ENCODE data around the gene KLF14.
"Not testable (repeated sequence)": the region's sequence is repeated elsewhere in the genome, so short reads cannot be mapped to it uniquely, and the experiment has no call there.

KLF14 gene

GRCh38 chr7:130695840-130696239, 38.2 kb downstream of the KLF14 start:
- Histone ChIP-seq H3K9me3 (ENCODE audit: insufficient read depth, low read depth, low read length) (no peaks in the 10 kb centered on the region), H4K20me1 (ENCODE audit: insufficient read depth, low read length, poor library complexity, severe bottlenecking) (no peaks in the 10 kb centered on the region), H3K4me1 (ENCODE audit: insufficient read depth, low read length, poor library complexity, severe bottlenecking) (no peaks in the 10 kb centered on the region), H3K4me2 (ENCODE audit: low read depth, low read length, poor library complexity, severe bottlenecking) (no peak overlapping the region), H3K9me2 (replicated peaks; ENCODE audit: low read depth, low read length) (no peaks in the 10 kb centered on the region), H3F3A (ENCODE audit: low read depth) (no peaks in the 10 kb centered on the region), H3K79me2 (ENCODE audit: insufficient read depth, low read length) (no peaks in the 10 kb centered on the region), H3K4me3 (ENCODE audit: low read length, poor library complexity, severe bottlenecking) (no peak overlapping the region), H3K9ac (ENCODE audit: low read depth, low read length, poor library complexity, severe bottlenecking) (no peak overlapping the region), H2AFZ (ENCODE audit: low read length) (no peak overlapping the region), H3K27me3 (ENCODE audit: insufficient read depth, low read length, poor library complexity, severe bottlenecking) (no peaks in the 10 kb centered on the region), H3K36me3 (ENCODE audit: insufficient read depth, low read length) (no peaks in the 10 kb centered on the region)
- TF ChIP-seq EZH2phosphoT487 (IDR thresholded peaks at IDR 0.05; ENCODE audit: borderline replicate concordance), result no peak
- TF ChIP-seq, protein P1, sequence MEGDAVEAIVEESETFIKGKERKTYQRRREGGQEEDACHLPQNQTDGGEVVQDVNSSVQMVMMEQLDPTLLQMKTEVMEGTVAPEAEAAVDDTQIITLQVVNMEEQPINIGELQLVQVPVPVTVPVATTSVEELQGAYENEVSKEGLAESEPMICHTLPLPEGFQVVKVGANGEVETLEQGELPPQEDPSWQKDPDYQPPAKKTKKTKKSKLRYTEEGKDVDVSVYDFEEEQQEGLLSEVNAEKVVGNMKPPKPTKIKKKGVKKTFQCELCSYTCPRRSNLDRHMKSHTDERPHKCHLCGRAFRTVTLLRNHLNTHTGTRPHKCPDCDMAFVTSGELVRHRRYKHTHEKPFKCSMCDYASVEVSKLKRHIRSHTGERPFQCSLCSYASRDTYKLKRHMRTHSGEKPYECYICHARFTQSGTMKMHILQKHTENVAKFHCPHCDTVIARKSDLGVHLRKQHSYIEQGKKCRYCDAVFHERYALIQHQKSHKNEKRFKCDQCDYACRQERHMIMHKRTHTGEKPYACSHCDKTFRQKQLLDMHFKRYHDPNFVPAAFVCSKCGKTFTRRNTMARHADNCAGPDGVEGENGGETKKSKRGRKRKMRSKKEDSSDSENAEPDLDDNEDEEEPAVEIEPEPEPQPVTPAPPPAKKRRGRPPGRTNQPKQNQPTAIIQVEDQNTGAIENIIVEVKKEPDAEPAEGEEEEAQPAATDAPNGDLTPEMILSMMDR (conservative IDR thresholded peaks at IDR 0.05; ENCODE audit: low read length), result peak; percentile 81

DNA sequence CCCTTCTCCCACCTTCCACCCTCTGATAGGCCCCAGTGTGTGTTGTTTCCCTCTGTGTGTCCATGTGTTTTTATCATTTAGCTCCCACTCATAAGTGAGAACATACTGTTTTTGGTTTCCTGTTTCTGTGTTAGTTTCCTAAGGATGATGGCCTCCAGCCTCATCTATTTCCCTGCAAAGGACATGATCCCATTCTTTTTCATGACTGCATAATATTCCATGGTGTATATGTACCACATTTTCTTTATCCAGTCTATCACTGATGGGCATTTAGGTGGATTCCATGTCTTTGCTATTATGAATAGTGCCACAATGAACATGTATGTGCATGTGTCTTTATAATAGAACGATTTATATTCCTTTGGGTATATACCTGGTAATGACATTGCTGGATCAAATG, 41.6 kb downstream of the KLF14 start:
- H3K79me2 ChIP-seq (ENCODE audit: insufficient read depth, low read length); H3F3A ChIP-seq (ENCODE audit: low read depth); H4K20me1 ChIP-seq (ENCODE audit: insufficient read depth, low read length, poor library complexity, severe bottlenecking); H3K4me3 ChIP-seq (ENCODE audit: low read length, poor library complexity, severe bottlenecking); H3K4me1 ChIP-seq (ENCODE audit: insufficient read depth, low read length, poor library complexity, severe bottlenecking); H3K36me3 ChIP-seq (ENCODE audit: insufficient read depth, low read length); H3K27me3 ChIP-seq (ENCODE audit: insufficient read depth, low read length, poor library complexity, severe bottlenecking); H3K9me2 ChIP-seq (replicated peaks; ENCODE audit: low read depth, low read length); H3K9me3 ChIP-seq (ENCODE audit: insufficient read depth, low read depth, low read length); H3K4me2 ChIP-seq (ENCODE audit: low read depth, low read length, poor library complexity, severe bottlenecking); H2AFZ ChIP-seq (ENCODE audit: low read length); H3K9ac ChIP-seq (ENCODE audit: low read depth, low read length, poor library complexity, severe bottlenecking): not testable (repeated sequence)

DNA sequence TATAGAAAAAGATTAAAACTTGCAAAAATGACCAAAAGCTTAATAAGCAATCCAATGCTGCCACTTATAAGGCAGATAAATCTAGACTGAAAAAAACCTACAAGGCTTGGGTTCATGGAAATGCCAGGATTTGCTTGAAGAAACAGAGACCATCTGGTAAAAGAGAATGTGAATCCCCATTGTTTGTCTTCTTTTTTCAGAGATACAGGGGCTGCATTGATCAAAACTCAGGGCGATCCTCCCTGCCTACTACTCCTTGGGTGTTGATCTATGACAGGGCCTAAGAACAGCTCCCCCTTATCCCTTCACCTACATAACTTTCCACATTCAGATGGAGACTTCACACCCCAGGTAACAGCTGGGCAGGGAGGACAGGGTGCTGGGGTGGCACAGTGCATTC, 44.3 kb downstream of the KLF14 start:
- H3F3A ChIP-seq (ENCODE audit: low read depth), result no peaks in the 10 kb centered on the region
- H3K79me2 ChIP-seq (ENCODE audit: insufficient read depth, low read length), result no peaks in the 10 kb centered on the region
- peaks cover 8% of the 10 kb centered on the region; the same call in 1 of the 2 replicates for H3K9me3 ChIP-seq (ENCODE audit: insufficient read depth, low read depth, low read length)
- H3K27me3 ChIP-seq (ENCODE audit: insufficient read depth, low read length, poor library complexity, severe bottlenecking), result no peaks in the 10 kb centered on the region
- H2AFZ ChIP-seq (ENCODE audit: low read length), result no peak overlapping the region
- H3K9ac ChIP-seq (ENCODE audit: low read depth, low read length, poor library complexity, severe bottlenecking), result no peak overlapping the region
- TF ChIP-seq, protein P1 (conservative IDR thresholded peaks at IDR 0.05; ENCODE audit: low read length), result no peak
- no peak for TF ChIP-seq EZH2phosphoT487 (IDR thresholded peaks at IDR 0.05; ENCODE audit: borderline replicate concordance)
- H3K9me2 ChIP-seq (replicated peaks; ENCODE audit: low read depth, low read length), result no peaks in the 10 kb centered on the region
- no peaks in the 10 kb centered on the region for H4K20me1 ChIP-seq (ENCODE audit: insufficient read depth, low read length, poor library complexity, severe bottlenecking)
- no peak overlapping the region for H3K4me3 ChIP-seq (ENCODE audit: low read length, poor library complexity, severe bottlenecking)
- no peaks in the 10 kb centered on the region for H3K36me3 ChIP-seq (ENCODE audit: insufficient read depth, low read length)
- H3K4me2 ChIP-seq (ENCODE audit: low read depth, low read length, poor library complexity, severe bottlenecking), result no peak overlapping the region
- H3K4me1 ChIP-seq (ENCODE audit: insufficient read depth, low read length, poor library complexity, severe bottlenecking), result no peaks in the 10 kb centered on the region

- Histone ChIP-seq H3F3A (ENCODE audit: low read depth) (no peaks in the 10 kb centered on the region), H3K27me3 (ENCODE audit: insufficient read depth, low read length, poor library complexity, severe bottlenecking) (peaks cover 7% of the 10 kb centered on the region)
- TF ChIP-seq EZH2phosphoT487 (IDR thresholded peaks at IDR 0.05; ENCODE audit: borderline replicate concordance), result no peak
- TF ChIP-seq, protein P1 (conservative IDR thresholded peaks at IDR 0.05; ENCODE audit: low read length), result no peak
Observed at GRCh38 chr7:130683026-130683425, 51.0 kb downstream of the KLF14 start.

More at GRCh38 chr7:130683026-130683425, 51.0 kb downstream of the KLF14 start:
- no peaks in the 10 kb centered on the region for H4K20me1 ChIP-seq (ENCODE audit: insufficient read depth, low read length, poor library complexity, severe bottlenecking)
- H3K36me3 ChIP-seq (ENCODE audit: insufficient read depth, low read length), result no peaks in the 10 kb centered on the region
- H3K9me3 ChIP-seq (ENCODE audit: insufficient read depth, low read depth, low read length), result no peaks in the 10 kb centered on the region
- H3K9ac ChIP-seq (ENCODE audit: low read depth, low read length, poor library complexity, severe bottlenecking), result no peak overlapping the region
- no peak overlapping the region for H3K4me3 ChIP-seq (ENCODE audit: low read length, poor library complexity, severe bottlenecking)
- no peak overlapping the region for H3K4me2 ChIP-seq (ENCODE audit: low read depth, low read length, poor library complexity, severe bottlenecking)
- H3K9me2 ChIP-seq (replicated peaks; ENCODE audit: low read depth, low read length), result no peaks in the 10 kb centered on the region
- H2AFZ ChIP-seq (ENCODE audit: low read length), result no peak overlapping the region
- no peaks in the 10 kb centered on the region for H3K79me2 ChIP-seq (ENCODE audit: insufficient read depth, low read length)
- H3K4me1 ChIP-seq (ENCODE audit: insufficient read depth, low read length, poor library complexity, severe bottlenecking), result no peaks in the 10 kb centered on the region

All from Loucy (cell line).